Activated CD4-positive, alpha-beta T cell treated with anti-CD3 and anti-CD28 coated beads, Interleukin-2, amount 50 U/mL, for 1 hour (primary cell): ENCODE results near the gene MED31.
"Not testable (repeated sequence)": the region's sequence is repeated elsewhere in the genome, so short reads cannot be mapped to it uniquely, and the experiment has no call there.

ENCODE experiments used
- DNase-seq: peaks from one replicate; pipeline ENCODE4 v3.0.0-alpha.2; 2020

The MED31 gene

GRCh38 chr17:6611231-6611630 lies 40.2 kb downstream of the MED31 start:
- DNase-seq = no peak

DNA sequence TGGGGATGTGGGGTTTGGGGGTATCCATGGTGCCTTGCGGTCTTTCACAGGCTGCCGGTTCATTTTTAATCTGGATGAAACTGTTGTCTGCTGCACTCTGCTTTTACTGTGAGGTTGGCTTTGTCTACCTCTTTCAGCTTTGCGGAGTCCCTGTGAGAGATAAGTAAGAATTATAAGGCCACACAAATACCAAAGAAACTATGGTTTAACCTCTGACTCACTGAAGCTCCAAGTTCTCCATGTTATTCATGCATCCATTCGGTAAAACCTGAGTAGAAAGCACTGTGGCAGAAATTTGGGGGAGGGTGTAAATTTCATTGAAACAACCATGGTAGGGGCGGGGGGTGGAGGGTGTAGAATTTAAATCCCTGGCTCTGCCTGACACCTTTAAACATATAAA lies 41.4 kb downstream of the MED31 start:
- DNase-seq = no peak

GRCh38 chr17:6608321-6608720 lies 43.1 kb downstream of the MED31 start:
- DNase-seq = no peak

- DNase-seq = no peak
These were observed 46.3 kb downstream of the MED31 start for GRCh38 chr17:6605142-6605541.

DNA sequence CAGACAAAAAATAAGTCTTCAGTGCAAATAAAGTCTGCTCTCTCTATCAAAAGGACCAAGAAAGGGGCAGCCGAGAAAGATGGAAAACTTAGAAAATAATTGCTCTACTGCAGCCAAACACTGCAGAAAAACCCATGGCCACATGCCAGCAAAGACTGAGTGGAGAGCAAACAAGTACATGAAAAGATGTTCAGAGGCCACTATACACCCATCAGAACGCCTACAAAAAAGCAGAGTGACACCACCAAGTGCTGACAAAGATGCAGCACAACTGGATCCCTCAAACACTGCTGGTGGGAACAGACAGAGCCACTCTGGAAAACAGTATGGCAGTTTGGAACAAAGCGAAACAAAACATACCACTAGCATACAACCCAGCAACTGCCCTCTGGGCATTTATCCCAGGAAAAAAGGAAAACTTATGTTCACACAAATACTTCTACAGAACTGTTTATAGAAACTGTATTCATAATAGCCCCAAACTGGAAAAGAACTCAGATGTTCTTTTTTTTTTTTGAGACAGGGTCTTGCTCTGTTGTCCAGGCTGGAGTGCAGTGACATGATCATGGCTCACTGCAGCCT lies 47.6 kb downstream of the MED31 start:
- DNase-seq = no peak

GRCh38 chr17:6602141-6602540 lies 49.3 kb downstream of the MED31 start:
- DNase-seq = no peak

- DNase-seq = no peak
These were observed 52.0 kb downstream of the MED31 start for GRCh38 chr17:6599364-6599763.

- DNase-seq = no peak
These were observed 53.7 kb downstream of the MED31 start for GRCh38 chr17:6597727-6598126.

DNA sequence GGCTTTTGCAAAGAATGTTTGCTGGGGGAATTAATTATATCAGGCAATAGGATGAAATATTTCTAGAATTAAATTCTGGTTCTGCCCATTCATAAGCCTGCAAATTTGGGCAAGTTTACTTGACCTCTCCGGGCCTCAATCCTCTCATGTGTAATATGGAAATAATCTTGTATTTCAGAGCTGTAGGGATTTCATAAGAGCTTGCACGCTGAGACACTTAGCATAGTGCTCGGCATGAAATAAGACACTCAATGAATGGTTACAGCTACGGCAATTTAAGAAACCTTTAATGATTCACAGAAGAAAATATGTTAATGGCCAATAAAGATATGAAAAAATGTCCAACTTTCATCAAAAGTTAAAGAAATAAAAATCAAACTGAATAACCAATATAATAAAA lies 54.5 kb downstream of the MED31 start:
- no peak for DNase-seq

- DNase-seq = no peak
These were observed 54.9 kb downstream of the MED31 start for GRCh38 chr17:6596511-6596910.

- no peak for DNase-seq
These were observed 55.3 kb downstream of the MED31 start for GRCh38 chr17:6596081-6596480.

GRCh38 chr17:6593371-6593770 lies 58.0 kb downstream of the MED31 start:
- not testable (repeated sequence) for DNase-seq
